HCT116 (cell line): ENCODE results near the gene LHFPL4. TPM values are rescaled to one million over a fixed set of nuclear protein-coding genes. Genes with fewer than 3 reads are reported as not detected.

Experiments used
- ATAC-seq: fragments of 200-7000 bp; cut with Tn5 transposase; 2 replicates; pipeline ENCODE4 v1.9.1; 2020; ENCODE audit warnings: mild to moderate bottlenecking, moderate library complexity
- BruUV-seq: library from RNA; stranded (reverse); fragments of 400-500 nt; replicated peaks from 2 replicates; lab custom pipeline; 2021; lab: Mats Ljungman, UMichigan
- CTCF ChIA-PET: fragments of 300-600 bp; sonication (Branson Sonifier 250); formaldehyde crosslinking; loops from one replicate; lab custom pipeline; 2021; ENCODE audit warnings: antibody characterized with exemption; lab: Charles Lee
- POLR2A ChIA-PET: fragments of 300-600, 350-600 bp; sonication (Branson Sonifier 250); formaldehyde crosslinking; loops from one replicate; lab custom pipeline; 2021; ENCODE audit warnings: antibody characterized with exemption; lab: Charles Lee
- RAD21 ChIA-PET, 2 experiments: fragments of 300-600 bp; sonication (Branson Sonifier 250); formaldehyde crosslinking; loops; one replicate each; lab custom pipeline; 2023; ENCODE audit warnings: low total read pairs in 2 of 2; ENCODE audit not compliant: uncharacterized antibody in 2 of 2, unreplicated experiment in 2 of 2, low non-redundant PET in 1 of 2; lab: Charles Lee
- DNase-seq: peaks from one replicate; pipeline ENCODE4 v3.0.0-alpha.2; 2010; ENCODE audit warnings: low read depth, low spot score
- H2AFZ ChIP-seq: fragments of 200-600 bp; shearing (Covaris generic), sonication (generic); 2 replicates; pipeline ENCODE4 v1.6.1; 2017; ENCODE audit warnings: low read depth, mixed run types, mixed read lengths, antibody characterized with exemption, low read length; ENCODE audit not compliant: poor library complexity, severe bottlenecking
- H3K27ac ChIP-seq: 2 replicates; pipeline ENCODE4 v1.5.1; 2012; ENCODE audit warnings: low read depth, low read length
- H3K27me3 ChIP-seq: fragments of 200-600 bp; sonication (generic); 2 replicates; pipeline ENCODE4 v1.6.1; 2016; ENCODE audit warnings: mixed run types, low read length, mixed read lengths; ENCODE audit not compliant: insufficient read depth
- H3K36me3 ChIP-seq, 2 experiments: fragments of 200-500 bp in 1 of 2; fragments of 200-600 bp in 1 of 2; sonication (Bioruptor generic) in 1 of 2; sonication (generic) in 1 of 2; 2 replicates each; pipeline versions ENCODE4 v1.5.1 to v1.6.1; 2014 to 2016; ENCODE audit warnings: low read length in 2 of 2, inconsistent platforms in 1 of 2, mixed read lengths in 1 of 2, mixed run types in 1 of 2; ENCODE audit not compliant: insufficient read depth in 2 of 2, control insufficient read depth in 1 of 2
- H3K4me1 ChIP-seq, 2 experiments: fragments of 200-600 bp in 1 of 2; sonication (generic) in 1 of 2; 2 replicates each; pipeline versions ENCODE4 v1.5.1 to v1.6.1; 2012 to 2017; ENCODE audit warnings: low read length in 2 of 2, inconsistent platforms in 1 of 2, mild to moderate bottlenecking in 1 of 2, mixed read lengths in 1 of 2, mixed run types in 1 of 2, moderate library complexity in 1 of 2; ENCODE audit not compliant: insufficient read depth in 2 of 2, control insufficient read depth in 1 of 2
- H3K4me2 ChIP-seq: fragments of 200-600 bp; sonication (generic); 2 replicates; pipeline ENCODE4 v1.6.1; 2017; ENCODE audit warnings: mixed run types, low read length, mixed read lengths
- H3K4me3 ChIP-seq, 2 experiments: fragments of 200-600 bp in 1 of 2; sonication (generic) in 1 of 2; replicated peaks in 1 of 2; 2 replicates each; pipeline ENCODE4 v1.5.1; 2011 to 2016; ENCODE audit warnings: low read length in 2 of 2, control low read depth in 1 of 2, low read depth in 1 of 2, mild to moderate bottlenecking in 1 of 2, mixed read lengths in 1 of 2, mixed run types in 1 of 2
- H3K79me2 ChIP-seq: fragments of 200-600 bp; sonication (generic); 2 replicates; pipeline ENCODE4 v1.6.1; 2017; ENCODE audit warnings: mild to moderate bottlenecking, mixed run types, low read length, moderate library complexity, mixed read lengths; ENCODE audit not compliant: insufficient read depth
- H3K9ac ChIP-seq: fragments of 200-600 bp; sonication (generic); 2 replicates; pipeline ENCODE4 v1.6.1; 2016; ENCODE audit warnings: low read length, mixed read lengths
- H3K9me2 ChIP-seq: fragments of 200-600 bp; sonication (generic), shearing (Covaris generic); 2 replicates; pipeline ENCODE4 v1.6.1; 2017; ENCODE audit warnings: mixed run types, mild to moderate bottlenecking, moderate library complexity; ENCODE audit not compliant: insufficient read depth
- H3K9me3 ChIP-seq, 2 experiments: fragments of 200-500 bp in 1 of 2; fragments of 200-600 bp in 1 of 2; sonication (Bioruptor generic) in 1 of 2; sonication (generic) in 1 of 2; 2 replicates each; pipeline ENCODE4 v1.6.1; 2014 to 2017; ENCODE audit warnings: low read length in 2 of 2, mixed read lengths in 2 of 2, inconsistent platforms in 1 of 2, low read depth in 1 of 2, mild to moderate bottlenecking in 1 of 2, mixed run types in 1 of 2, moderate library complexity in 1 of 2; ENCODE audit not compliant: control insufficient read depth in 1 of 2, insufficient read depth in 1 of 2
- H4K20me1 ChIP-seq: fragments of 200-600 bp; sonication (generic), shearing (Covaris generic); 2 replicates; pipeline ENCODE4 v1.6.1; 2017; ENCODE audit warnings: mixed run types, mild to moderate bottlenecking, moderate library complexity; ENCODE audit not compliant: insufficient read depth
- CEBPB ChIP-seq: IDR thresholded peaks from 2 replicates; pipeline ENCODE4 v1.6.1; 2012; ENCODE audit warnings: low read depth
- EGR1 ChIP-seq: IDR thresholded peaks from 2 replicates; pipeline ENCODE4 v1.6.1; 2012; ENCODE audit warnings: low read depth
- MAX ChIP-seq: IDR thresholded peaks from 2 replicates; pipeline ENCODE4 v1.6.1; 2012
- POLR2A ChIP-seq: IDR thresholded peaks from 2 replicates; pipeline ENCODE4 v1.7.0; 2011; ENCODE audit warnings: borderline replicate concordance; ENCODE audit not compliant: insufficient read depth, insufficient read length; ENCODE audit errors: extremely low read depth
- REST ChIP-seq: IDR thresholded peaks from 2 replicates; pipeline ENCODE4 v1.6.1; 2012; ENCODE audit warnings: low read depth
- TCF7L2 ChIP-seq: IDR thresholded peaks from 2 replicates; pipeline ENCODE4 v1.7.0; 2011; ENCODE audit warnings: borderline replicate concordance, inconsistent platforms; ENCODE audit not compliant: insufficient read depth, insufficient read length; ENCODE audit errors: extremely low read depth
- YY1 ChIP-seq: IDR thresholded peaks from 2 replicates; pipeline ENCODE4 v1.6.1; 2011; ENCODE audit warnings: low read length, low read depth, moderate library complexity, mild to moderate bottlenecking; ENCODE audit not compliant: insufficient replicate concordance; ENCODE audit errors: extremely low read depth
- ZNF274 ChIP-seq: fragments of 200-500 bp; sonication (Bioruptor generic); IDR thresholded peaks from 2 replicates; pipeline ENCODE4 v1.6.1; 2014; ENCODE audit warnings: mild to moderate bottlenecking, low read depth, low read length, inconsistent platforms
- intact Hi-C: fragments of 100-400 bp; cut with micrococcal nuclease; formaldehyde crosslinking; loops from 2 replicates; pipeline ENCODE4 v1.10.0; 2022
- total RNA-seq: library from RNA; stranded (reverse); gene quantifications from one replicate; pipeline ENCODE4 v1.2.1, GENCODE V29; 2021; ENCODE audit not compliant: unreplicated experiment

Gene LHFPL4
- total RNA-seq, 1 experiment from 2014 or later: not detected

GRCh38 chr3:9450991-9451390 is 102.6 kb downstream of the LHFPL4 start:
- Histone ChIP-seq H3K9me2 (no peaks in the 10 kb centered on the region), H2AFZ (no peak overlapping the region), H4K20me1 (peaks cover 15% of the 10 kb centered on the region), H3K27ac (no peak overlapping the region), H3K9me3 (no peaks in the 10 kb centered on the region), H3K4me2 (no peak overlapping the region), H3K79me2 (peaks cover 89% of the 10 kb centered on the region), H3K36me3 (peaks cover 63 to 71% of the 10 kb centered on the region in 2 experiments), H3K27me3 (no peaks in the 10 kb centered on the region), H3K4me1 (no peaks in the 10 kb centered on the region), H3K9ac (no peak overlapping the region), H3K4me3 (no peak overlapping the region)
- POLR2A ChIA-PET: no interaction called here
- ATAC-seq (no peak), DNase-seq (no peak)
- CTCF ChIA-PET: no interaction called here
- BruUV-seq: no TSS peak
- TF ChIP-seq POLR2A: no peak
- no peak for TF ChIP-seq MAX
- TF ChIP-seq YY1: no peak
- no peak for TF ChIP-seq EGR1
- no peak for TF ChIP-seq CEBPB
- no peak for TF ChIP-seq TCF7L2
- TF ChIP-seq ZNF274: no peak
- TF ChIP-seq REST: no peak
- RAD21 ChIA-PET: no interaction called here
- intact Hi-C loops: no loop called here
